Jurkat, Clone E6-1 (cell line): ENCODE data around the gene RXFP4.
"Not testable (repeated sequence)": the region's sequence is repeated elsewhere in the genome, so short reads cannot be mapped to it uniquely, and the experiment has no call there.

Experiments used
- DNase-seq: peaks from one replicate; pipeline ENCODE4 v3.0.0-alpha.2; 2011; ENCODE audit warnings: low read depth, low spot score
- H3K4me3 ChIP-seq: 2 replicates; pipeline ENCODE4 v1.5.1; 2011; ENCODE audit warnings: mild to moderate bottlenecking, low read length, control low read depth, moderate library complexity

The RXFP4 gene

GRCh38 chr1:155925506-155925905, 15.9 kb upstream of the RXFP4 start:
- no peak for DNase-seq
- H3K4me3 ChIP-seq, result no peak overlapping the region

DNA sequence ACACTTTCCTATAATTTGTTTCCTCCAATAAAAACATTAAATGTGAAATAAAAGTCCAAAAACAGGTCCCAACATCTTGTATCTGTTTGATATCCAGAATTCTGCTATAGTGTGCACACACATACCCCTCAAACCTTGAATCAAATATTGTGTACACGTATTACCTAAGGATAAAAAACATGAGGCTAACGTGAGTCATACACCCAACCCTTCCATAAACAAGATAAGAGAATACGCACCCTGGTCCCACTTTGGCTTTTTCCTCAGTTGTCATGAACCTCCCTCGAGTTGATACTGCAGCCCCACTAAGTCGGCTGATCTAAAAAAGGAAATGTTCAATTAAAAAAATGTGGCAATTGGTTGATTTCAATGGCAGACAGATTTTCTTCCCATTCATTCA, 12.4 kb upstream of the RXFP4 start:
- H3K4me3 ChIP-seq, result no peak overlapping the region
- DNase-seq, result no peak

DNA sequence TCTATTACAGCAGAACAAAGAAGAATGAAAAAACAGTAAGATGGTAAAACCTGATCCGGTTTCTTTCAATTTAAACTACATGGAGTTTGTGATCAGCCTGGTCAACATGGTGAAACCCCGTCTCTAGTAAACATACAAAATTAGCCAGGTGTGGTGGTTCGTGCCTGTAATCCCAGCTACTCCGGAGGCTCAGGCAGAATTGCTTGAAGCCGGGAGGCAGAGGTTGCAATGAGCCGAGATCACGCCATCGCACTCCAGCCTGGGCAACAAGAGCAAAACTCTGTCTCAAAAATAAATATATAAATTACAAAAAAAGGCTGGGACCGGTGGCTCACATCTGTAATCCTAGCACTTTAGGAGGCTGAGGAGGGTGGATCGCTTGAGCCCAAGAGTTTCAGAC, 10.7 kb upstream of the RXFP4 start:
- H3K4me3 ChIP-seq, DNase-seq: not testable (repeated sequence)

- no peak overlapping the region for H3K4me3 ChIP-seq
- DNase-seq, result no peak
Observed at GRCh38 chr1:155931332-155932038, 10.0 kb upstream of the RXFP4 start.

DNA sequence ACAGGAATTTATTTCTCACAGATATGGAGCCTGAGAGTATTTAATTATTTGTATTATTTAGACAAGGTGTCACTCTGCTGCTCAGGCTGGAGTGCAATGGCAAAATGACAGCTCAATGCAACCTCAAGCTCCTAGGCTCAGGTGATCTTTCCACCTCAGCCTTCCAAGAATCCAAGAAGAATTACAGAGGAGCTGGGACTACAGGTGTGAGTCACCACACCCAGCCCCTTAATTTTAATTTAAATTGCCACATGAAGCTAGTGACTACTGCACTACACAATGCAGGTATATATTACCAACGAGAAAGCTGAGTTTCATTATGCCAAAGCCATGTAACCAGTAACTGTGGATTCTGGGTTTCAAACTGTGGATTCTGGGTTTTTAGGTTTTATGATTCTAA, 9.4 kb upstream of the RXFP4 start:
- H3K4me3 ChIP-seq, result no peak overlapping the region
- no peak for DNase-seq

- H3K4me3 ChIP-seq, result no peak overlapping the region; the same call in 1 of the 2 replicates
- no peak for DNase-seq
Observed at GRCh38 chr1:155932487-155932886, 9.0 kb upstream of the RXFP4 start.

GRCh38 chr1:155933591-155934096, 7.8 kb upstream of the RXFP4 start:
- DNase-seq, result no peak
- H3K4me3 ChIP-seq, result peak overlapping the region; percentile 98

DNA sequence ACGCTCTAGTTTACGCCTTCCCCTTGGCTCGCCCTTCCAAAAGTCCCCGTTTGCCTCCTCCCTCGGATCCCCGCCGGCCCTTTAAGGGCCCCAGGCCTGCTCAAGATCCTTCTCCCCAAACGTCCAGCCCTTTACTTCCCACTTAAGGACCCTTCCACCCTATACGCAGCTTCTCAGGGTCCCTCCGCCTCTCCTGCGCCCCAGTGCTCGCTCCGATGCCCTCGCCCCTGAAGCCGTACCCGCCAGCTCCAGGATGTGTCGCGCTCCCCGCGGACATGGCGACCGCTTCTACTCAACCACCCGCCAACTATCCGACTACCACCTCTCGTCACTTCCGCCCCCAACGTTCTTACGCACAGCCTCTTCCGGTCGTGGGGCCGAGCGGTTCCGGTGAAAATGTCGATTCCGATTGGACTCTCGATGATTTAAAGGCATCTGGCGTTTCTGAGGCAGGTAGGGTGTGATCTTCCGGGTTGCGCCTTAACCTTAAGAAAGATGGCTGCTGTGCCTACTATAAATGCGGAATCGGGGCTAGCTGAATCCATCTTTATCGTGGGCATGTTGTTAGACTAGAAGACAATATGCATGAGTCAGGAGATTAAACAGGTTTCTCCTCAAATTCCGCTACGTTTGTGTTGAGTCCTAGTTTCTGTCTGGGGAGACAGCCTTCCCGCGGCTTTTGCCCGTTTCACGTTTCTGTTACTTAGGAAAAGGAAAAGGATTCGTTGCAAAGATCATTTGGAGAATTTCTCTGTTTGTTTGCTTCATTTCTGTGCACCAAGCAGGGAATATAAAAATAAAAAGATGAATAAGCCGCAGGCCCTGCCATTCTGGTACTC, 7.1 kb upstream of the RXFP4 start, which contains the start of gene KHDC4:
Gene KHDC4, minus strand, starts transcription at position 317 of the 839 bp plus-strand sequence. Its CDS starts 40 bp downstream, at position 277.
- peak; percentile 99 for DNase-seq

DNA sequence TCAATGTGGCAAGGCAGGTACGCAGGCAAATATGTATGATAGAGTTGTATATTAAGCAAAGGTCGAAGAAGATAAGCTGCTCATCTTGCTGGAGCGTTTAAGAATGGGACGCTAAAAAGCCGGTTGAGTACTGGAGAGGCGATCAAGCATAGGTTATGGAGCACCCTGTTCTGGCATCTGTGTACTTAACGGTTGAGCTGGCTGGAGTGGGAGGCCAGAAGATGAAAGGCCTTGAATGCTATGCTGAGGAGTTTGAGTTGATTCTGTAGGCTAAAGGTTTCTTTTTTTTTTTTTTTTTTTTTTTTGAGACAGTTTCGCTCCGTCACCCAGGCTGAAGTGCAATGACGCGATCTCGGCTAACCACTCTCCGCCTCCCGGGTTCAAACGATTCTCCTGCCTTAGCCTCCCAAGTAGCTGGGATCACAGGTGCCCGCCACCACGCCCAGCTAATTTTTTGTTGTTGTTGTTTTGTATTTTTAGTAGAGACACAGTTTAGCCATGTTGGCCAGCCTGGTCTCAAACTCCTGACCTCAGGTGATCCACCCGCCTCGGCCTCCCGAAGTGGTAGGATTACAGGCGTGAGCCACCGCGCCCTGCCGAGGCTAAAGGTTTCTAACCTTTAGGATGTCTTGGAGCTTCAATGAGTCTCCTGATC, 6.4 kb upstream of the RXFP4 start:
- peak overlapping the region; percentile 98 for H3K4me3 ChIP-seq
- DNase-seq, result no peak

More for the DNA sequence above, 7.1 kb upstream of the RXFP4 start, which contains the start of gene KHDC4:
- H3K4me3 ChIP-seq, result peak within 1 kb of the TSS; percentile 98

- H3K4me3 ChIP-seq, result no peak overlapping the region
- DNase-seq, result peak; percentile 70
Observed at GRCh38 chr1:155938220-155938627, 3.2 kb upstream of the RXFP4 start.

GRCh38 chr1:155940482-155940992, 901 bp upstream of the RXFP4 start:
- no peak overlapping the region for H3K4me3 ChIP-seq
- DNase-seq, result no peak

- DNase-seq, result no peak
- H3K4me3 ChIP-seq, result no peak overlapping the region
Observed at GRCh38 chr1:155941845-155942531, 550 bp downstream of the RXFP4 start.

- DNase-seq, result no peak
- H3K4me3 ChIP-seq, result no peak overlapping the region
Observed at GRCh38 chr1:155942578-155943141, 1.2 kb downstream of the RXFP4 start.

GRCh38 chr1:155944444-155944799, 3.0 kb downstream of the RXFP4 start:
- H3K4me3 ChIP-seq, result no peak overlapping the region
- no peak for DNase-seq

DNA sequence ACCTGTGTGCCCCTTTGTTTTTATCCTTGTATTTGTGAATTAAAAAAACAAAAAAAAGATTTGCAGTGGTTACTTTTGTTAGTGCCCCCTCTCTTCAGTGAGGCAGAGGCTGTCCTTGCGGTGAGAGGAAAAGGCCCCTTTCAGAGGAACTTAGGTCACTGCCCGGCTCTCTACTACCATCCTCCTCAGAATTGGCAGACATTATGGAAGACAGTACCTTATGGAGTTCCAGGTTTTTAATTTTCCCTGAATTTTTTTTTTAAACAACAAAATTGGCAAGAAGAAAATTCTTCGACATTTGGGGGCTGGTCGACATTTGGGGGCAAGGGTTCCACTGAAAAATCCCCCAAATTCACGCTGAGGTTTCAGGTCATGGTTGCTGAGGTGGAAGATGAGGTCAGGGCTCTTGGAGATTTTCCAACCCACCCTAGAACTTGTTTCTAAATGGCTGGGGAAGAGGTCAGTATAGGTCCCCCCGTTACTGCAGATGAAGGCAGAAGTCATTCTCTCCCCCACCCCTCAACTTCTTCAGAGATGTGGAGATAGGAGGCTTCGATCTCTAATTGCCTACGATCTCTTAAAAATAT, 5.3 kb downstream of the RXFP4 start:
- H3K4me3 ChIP-seq, result no peak overlapping the region
- no peak for DNase-seq

DNA sequence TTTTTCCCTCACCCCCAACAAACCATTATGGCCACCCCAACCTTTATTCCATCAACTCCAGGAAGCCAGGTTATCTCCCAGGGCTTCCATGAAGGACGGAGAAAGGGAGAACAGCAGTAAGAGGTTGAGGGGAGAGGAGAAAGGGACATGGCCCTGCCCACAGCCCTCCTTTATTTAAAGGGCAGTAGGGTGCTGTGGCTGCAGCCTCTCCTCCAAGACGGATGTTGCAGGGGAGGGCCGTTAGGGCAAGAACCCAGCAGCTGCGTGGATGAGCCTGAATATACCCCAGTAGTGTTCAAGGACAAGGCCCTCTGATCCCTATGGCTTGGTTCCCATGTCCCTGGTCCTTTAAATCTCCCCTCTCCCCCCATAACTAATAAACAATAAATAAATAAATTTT, 5.9 kb downstream of the RXFP4 start:
- H3K4me3 ChIP-seq, result no peak overlapping the region

DNA sequence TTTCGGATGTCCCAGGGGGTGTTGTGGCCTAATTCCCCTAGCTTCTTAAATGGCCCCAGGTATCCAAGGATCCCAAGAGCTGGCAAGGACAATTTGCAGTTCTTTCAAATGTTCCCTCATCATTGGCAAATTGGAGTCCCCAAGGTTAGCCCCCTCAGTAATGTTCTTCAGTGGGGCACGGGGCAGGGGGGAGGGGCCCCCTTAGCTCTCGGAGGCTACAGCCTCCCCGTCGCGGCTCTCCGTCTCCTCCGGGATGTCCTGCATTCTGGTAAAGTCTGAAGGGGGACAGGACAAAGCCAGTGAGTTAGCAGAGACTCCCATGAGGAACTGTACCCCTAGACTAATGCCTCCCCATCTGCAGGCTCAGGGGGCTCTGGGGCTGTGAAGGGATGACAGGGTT, 6.3 kb downstream of the RXFP4 start:
- no peak for DNase-seq
- H3K4me3 ChIP-seq, result no peak overlapping the region

More for the DNA sequence above, 5.9 kb downstream of the RXFP4 start:
- no peak for DNase-seq

GRCh38 chr1:155950829-155951228, 9.4 kb downstream of the RXFP4 start:
- no peak overlapping the region for H3K4me3 ChIP-seq
- DNase-seq, result no peak
